GM12872 (cell line): ENCODE measurements around the gene ITGA11.

Experiments
- TF ChIP-seq, protein P1 (sequence below): IDR thresholded peaks from 3 replicates; pipeline ENCODE4 v1.5.1; 2011; ENCODE audit warnings: low read depth, mild to moderate bottlenecking, low read length, moderate library complexity; ENCODE audit not compliant: insufficient read depth

The ITGA11 gene

DNA sequence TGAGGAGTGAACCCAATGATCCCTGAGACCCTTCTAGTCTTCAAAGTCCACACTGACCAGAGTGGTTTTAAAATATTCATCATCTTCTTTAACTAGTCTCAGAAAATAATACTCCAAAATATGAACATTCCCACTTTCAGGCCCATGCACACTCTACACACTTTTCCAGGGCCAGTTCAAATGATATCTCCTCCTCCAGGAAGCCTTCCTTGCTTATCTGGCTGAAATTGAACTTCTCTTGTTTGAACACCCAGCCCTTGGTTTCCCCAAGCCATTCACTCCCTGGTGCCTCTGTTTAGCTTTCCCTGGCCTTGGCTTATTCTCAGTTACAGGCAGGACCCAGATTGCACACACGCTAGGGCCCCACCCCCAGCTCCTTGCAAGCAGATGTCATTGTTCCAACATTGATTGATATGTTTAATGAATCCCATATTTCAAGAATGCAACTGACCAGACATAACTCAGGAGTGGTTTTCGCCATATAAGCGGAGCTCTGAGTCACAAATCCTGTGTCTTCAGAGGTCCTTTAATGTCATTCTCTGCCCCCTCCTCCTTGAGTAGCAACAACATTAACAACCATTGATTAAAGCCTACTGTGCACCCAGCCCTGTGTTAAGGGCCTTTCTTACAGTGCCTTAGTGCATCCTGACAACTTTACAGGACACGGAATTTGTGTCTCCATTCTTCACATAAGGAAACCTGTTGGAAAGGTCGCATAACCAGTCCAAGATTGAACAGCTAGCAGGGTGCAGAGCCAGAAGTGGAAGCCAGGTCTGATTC, 2.1 kb downstream of the ITGA11 start:
- TF ChIP-seq, protein P1, sequence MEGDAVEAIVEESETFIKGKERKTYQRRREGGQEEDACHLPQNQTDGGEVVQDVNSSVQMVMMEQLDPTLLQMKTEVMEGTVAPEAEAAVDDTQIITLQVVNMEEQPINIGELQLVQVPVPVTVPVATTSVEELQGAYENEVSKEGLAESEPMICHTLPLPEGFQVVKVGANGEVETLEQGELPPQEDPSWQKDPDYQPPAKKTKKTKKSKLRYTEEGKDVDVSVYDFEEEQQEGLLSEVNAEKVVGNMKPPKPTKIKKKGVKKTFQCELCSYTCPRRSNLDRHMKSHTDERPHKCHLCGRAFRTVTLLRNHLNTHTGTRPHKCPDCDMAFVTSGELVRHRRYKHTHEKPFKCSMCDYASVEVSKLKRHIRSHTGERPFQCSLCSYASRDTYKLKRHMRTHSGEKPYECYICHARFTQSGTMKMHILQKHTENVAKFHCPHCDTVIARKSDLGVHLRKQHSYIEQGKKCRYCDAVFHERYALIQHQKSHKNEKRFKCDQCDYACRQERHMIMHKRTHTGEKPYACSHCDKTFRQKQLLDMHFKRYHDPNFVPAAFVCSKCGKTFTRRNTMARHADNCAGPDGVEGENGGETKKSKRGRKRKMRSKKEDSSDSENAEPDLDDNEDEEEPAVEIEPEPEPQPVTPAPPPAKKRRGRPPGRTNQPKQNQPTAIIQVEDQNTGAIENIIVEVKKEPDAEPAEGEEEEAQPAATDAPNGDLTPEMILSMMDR: no peak

DNA sequence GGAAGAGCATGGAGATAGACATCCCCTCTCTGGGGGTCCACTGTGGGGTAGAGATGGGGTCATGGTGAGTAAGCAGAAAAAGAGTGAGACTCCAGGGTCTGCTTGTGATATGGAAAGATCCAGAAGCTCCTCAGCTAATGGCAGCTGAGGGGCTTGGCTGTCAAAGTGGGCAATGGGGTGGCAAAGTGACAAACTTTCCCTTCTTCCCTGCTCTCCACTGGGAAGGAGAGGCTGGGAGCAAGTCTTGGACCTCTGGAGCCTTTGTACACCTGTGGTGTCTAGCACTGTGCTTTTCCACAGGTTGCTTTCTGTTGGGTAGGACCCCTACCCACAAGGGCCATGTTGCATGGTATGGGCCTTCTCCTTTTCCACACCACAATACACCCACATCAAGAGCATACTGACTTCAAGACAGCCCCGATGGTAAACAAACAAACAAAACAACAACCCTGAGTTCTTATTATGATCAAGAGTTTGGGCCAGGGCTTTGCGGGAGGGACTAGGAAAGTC, 3.5 kb downstream of the ITGA11 start:
- TF ChIP-seq, protein P1: no peak

DNA sequence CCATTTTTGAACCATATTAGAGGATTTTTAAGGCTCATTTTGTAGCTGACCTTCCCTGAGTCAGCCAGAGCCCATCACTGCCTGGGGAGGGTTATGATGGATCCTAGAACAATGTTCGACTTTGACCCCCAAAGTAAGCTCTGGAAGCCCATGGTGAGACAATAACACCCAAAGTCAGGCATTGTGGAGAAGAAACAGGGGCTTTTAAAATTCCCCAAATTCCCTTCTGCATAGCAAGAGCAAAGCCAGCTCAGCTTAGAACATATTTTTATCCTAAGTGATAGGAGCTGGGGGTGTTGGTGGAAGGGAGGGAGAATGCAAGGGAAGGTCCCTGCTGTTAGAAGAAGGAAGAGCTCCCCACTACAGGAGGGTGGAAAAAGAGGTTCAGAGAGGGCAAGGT, 4.0 kb downstream of the ITGA11 start:
- TF ChIP-seq, protein P1: no peak

DNA sequence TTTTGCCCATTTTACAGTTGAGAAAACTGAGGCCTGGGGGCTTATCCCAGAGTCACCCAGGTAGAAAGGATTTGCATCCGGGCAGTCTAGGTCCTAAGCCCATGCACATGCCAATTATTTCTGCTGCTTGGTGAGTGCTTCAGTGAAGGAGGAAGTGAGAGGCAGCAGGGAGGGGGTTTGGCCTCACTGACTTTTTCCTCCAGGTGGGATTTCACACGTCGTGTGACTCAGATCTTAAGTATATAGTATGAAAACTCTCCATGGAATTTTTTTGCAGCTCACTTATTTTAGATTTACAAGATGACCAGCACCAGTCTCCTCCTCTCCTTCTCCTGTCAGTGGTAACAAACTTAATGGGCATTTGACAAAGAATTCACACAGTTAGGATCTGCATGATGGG, 4.6 kb downstream of the ITGA11 start:
- TF ChIP-seq, protein P1: no peak

DNA sequence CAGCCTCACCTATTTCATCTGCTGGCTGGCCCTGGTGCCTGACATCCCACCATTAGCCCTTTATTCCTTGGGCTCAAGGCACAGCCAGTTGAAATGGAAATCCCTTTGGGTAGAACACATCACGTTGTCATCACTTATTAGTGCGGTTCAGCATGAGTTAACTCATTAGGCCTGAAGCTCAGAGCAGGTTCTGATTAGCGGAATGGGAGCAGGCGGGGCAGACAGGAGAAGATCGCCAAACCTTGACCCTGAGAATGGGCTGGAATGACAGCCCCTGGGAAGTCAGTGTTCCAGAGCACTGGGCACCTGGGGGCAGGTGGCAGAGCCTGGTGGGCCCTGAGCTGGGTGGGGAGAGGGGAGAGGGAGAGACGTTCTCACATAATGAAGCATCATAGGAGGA, 5.8 kb downstream of the ITGA11 start:
- TF ChIP-seq, protein P1: no peak

DNA sequence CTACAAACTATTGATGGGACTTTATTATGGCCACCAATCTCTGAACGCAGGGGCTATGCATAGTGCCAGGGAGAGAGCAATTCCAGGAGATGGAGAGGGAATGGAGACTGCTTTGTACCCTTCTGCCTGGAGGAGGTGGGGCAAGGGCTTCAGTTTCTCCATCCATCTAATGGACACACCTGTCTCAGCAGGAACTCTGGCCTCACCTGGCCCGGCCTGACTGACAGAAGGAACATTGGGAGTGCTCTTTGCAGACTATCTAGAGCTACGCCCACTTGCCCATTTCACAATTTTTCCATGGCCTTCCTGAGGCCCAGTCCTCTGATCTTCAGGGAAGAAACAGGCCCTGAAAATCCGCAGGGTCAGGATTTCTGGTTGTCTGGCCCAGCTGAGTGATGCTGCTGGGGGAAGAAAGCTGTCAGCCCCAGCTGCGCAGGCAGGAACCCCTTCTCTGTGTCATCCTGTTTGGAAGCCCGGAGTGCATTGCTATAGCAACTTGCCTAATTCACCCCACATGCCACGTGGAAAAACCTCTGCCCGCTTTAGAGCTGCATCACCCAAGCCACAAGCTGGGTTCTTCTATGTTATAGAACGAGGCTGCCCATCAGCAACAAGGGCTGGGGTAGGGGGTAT, 6.4 kb downstream of the ITGA11 start:
- TF ChIP-seq, protein P1: no peak

DNA sequence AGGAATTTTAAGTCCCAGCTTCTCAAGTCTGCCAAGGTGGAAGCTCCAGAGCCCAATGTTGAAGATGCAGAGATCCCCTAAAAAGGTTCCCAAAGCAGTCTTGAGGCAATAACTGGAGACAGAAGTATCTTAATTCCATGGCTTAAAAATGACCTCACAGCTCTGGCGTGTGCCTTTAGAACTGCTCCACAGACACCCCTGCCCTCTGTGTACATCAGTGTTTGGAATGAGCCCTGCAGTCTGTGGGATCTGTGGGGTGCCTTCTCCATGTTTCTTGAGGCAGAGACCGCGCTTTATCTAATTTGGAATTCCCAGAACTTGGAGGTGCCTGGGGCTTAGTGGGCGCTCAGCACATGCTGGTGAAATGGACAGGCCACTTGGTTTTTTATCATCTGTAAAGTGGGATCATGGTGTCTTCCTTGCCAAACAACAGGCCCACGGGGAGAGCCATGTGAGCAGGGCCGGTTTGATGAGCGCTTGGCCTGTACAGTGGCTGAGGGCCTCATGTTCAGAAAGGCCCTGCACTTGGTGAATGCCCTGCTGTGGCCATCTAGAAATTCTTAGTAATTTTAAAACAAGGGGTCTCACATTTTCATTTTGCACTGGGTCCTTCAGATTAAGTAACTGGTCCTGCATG, 7.1 kb downstream of the ITGA11 start:
- TF ChIP-seq, protein P1: no peak
